Fibroblast of upper back skin (primary cell): ENCODE measurements around the gene PHRF1.

Source experiments
- DNase-seq: peaks from one replicate; pipeline ENCODE4 v3.0.0-alpha.2; 2013

PHRF1 gene

GRCh38 chr11:616320-617198 is 40.3 kb downstream of the PHRF1 start:
- no peak for DNase-seq

- no peak for DNase-seq
These were observed 41.1 kb downstream of the PHRF1 start for GRCh38 chr11:617199-617911.

- no peak for DNase-seq
These were observed 41.8 kb downstream of the PHRF1 start for GRCh38 chr11:617912-618682.

GRCh38 chr11:618856-619627 is 42.8 kb downstream of the PHRF1 start:
- no peak for DNase-seq

- no peak for DNase-seq
These were observed 43.4 kb downstream of the PHRF1 start for GRCh38 chr11:619628-620050.

GRCh38 chr11:620201-620600 is 43.9 kb downstream of the PHRF1 start:
- DNase-seq, result no peak

- DNase-seq, result no peak
These were observed 44.9 kb downstream of the PHRF1 start for GRCh38 chr11:620935-621814.

- no peak for DNase-seq
These were observed 45.6 kb downstream of the PHRF1 start for GRCh38 chr11:621838-622237.

- DNase-seq, result no peak
These were observed 47.1 kb downstream of the PHRF1 start for GRCh38 chr11:623349-623869.

- no peak for DNase-seq
These were observed 47.9 kb downstream of the PHRF1 start for GRCh38 chr11:623999-624704.

GRCh38 chr11:624705-625635 is 48.7 kb downstream of the PHRF1 start, which contains the start of gene CDHR5:
Gene CDHR5, minus strand, starts transcription at chr11:624955. Its CDS starts 53 bp downstream, at chr11:624902.
- no peak for DNase-seq

- no peak for DNase-seq
These were observed 49.5 kb downstream of the PHRF1 start for GRCh38 chr11:625636-626268.

GRCh38 chr11:626475-627307 is 50.4 kb downstream of the PHRF1 start, which contains the start of gene SCT:
Gene SCT, minus strand, starts transcription at chr11:627181. Its CDS starts 38 bp downstream, at chr11:627143.
- DNase-seq, result no peak

- no peak for DNase-seq
These were observed 51.0 kb downstream of the PHRF1 start for GRCh38 chr11:627308-627576.

GRCh38 chr11:628056-628455 is 51.8 kb downstream of the PHRF1 start:
- no peak for DNase-seq

GRCh38 chr11:629237-629583 is 52.9 kb downstream of the PHRF1 start:
- no peak for DNase-seq

GRCh38 chr11:630871-631270 is 54.6 kb downstream of the PHRF1 start:
- no peak for DNase-seq

- no peak for DNase-seq
These were observed 59.8 kb downstream of the PHRF1 start for GRCh38 chr11:635945-636510.
